NCI-H2081 treated with DMSO at 0.1 percent for 48 hours (cell line): ENCODE results near the gene TMEM8B.

ENCODE experiments used
- DNase-seq: peaks from one replicate; lab custom pipeline; 2025; lab: John Stamatoyannopoulos, UW

The TMEM8B gene

GRCh38 chr9:35841645-35841900, 12.5 kb downstream of the TMEM8B start:
- no peak for DNase-seq

GRCh38 chr9:35842020-35842745, 13.2 kb downstream of the TMEM8B start:
- DNase-seq, result no peak

- no peak for DNase-seq
Measured at GRCh38 chr9:35842795-35843194, 13.8 kb downstream of the TMEM8B start.

GRCh38 chr9:35844628-35845270, 15.7 kb downstream of the TMEM8B start:
- no peak for DNase-seq

GRCh38 chr9:35845824-35846771, 17.1 kb downstream of the TMEM8B start:
- DNase-seq, result no peak

GRCh38 chr9:35847792-35848572, 19.0 kb downstream of the TMEM8B start:
- no peak for DNase-seq

GRCh38 chr9:35852267-35852815, 23.3 kb downstream of the TMEM8B start:
- DNase-seq, result no peak

- DNase-seq, result no peak
Measured at GRCh38 chr9:35852876-35853865, 24.1 kb downstream of the TMEM8B start.

GRCh38 chr9:35854091-35854762, 25.2 kb downstream of the TMEM8B start:
- DNase-seq, result no peak

GRCh38 chr9:35856206-35856605, 27.2 kb downstream of the TMEM8B start:
- no peak for DNase-seq

GRCh38 chr9:35856882-35857281, 27.9 kb downstream of the TMEM8B start:
- DNase-seq, result no peak

GRCh38 chr9:35858458-35858857, 29.4 kb downstream of the TMEM8B start:
- no peak for DNase-seq

- no peak for DNase-seq
Measured at GRCh38 chr9:35859310-35859989, 30.4 kb downstream of the TMEM8B start.

GRCh38 chr9:35859990-35860339, 30.9 kb downstream of the TMEM8B start:
- no peak for DNase-seq

GRCh38 chr9:35861161-35861897, 32.3 kb downstream of the TMEM8B start:
- no peak for DNase-seq

GRCh38 chr9:35862328-35862727, 33.3 kb downstream of the TMEM8B start:
- no peak for DNase-seq

- no peak for DNase-seq
Measured at GRCh38 chr9:35863583-35863982, 34.6 kb downstream of the TMEM8B start.

- DNase-seq, result no peak
Measured at GRCh38 chr9:35864695-35865255, 35.7 kb downstream of the TMEM8B start.
